Sciatic nerve (tissue), 2 donors: ENCODE results near the gene DDO. TPM values are rescaled to one million over a fixed set of nuclear protein-coding genes. Genes with fewer than 3 reads are reported as not detected.
A peak's percentile ranks its signal among the peaks of the same experiment; 100 is the strongest.

ENCODE experiments used
- ATAC-seq: fragments of 200-7000 bp; cut with Tn5 transposase; one replicate; pipeline ENCODE4 v1.9.1; 2020; ENCODE audit warnings: mild to moderate bottlenecking, moderate library complexity
- DNase-seq: peaks from one replicate; pipeline ENCODE4 v3.0.0-alpha.2; 2020; ENCODE audit warnings: low spot score
- intact Hi-C: fragments of 100-400 bp; cut with DNase I; formaldehyde crosslinking; loops from one replicate; pipeline ENCODE4 v1.14.2; 2022
- total RNA-seq: library from RNA; stranded (reverse); fragmentation: NEBNext Ultra II Directional; extraction: Animal tissue kit (Norgen Biotek cat#: 25700); gene quantifications from one replicate; pipeline ENCODE4 v1.2.1, GENCODE V29; 2021
- donor health status: DM: no; HTN: no; CAD: no.
- donor health status: DM: no; HTN: no; CAD: no.

The DDO gene
- total RNA-seq, 1 donor from 2014 or later: 1.3 TPM

DNA sequence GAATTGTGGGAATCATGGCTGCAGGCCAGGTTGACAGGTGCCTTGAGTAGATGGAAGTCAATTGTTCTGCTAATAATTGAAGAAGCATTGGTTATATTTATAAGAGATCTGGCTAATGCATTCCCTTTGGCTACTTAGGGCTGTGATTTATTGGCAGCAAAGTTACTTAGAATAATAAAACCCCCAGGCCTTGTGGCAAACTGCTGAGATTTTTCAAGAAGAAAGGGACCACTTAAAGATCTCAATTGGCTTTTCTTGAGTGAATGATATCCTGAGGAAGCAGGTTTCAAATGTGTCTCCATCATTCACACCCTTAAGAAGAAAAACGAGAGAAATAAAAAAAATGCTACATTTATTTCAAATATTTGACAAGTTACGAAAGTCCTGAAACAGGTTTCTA lies 27.4 kb downstream of the DDO start:
- ATAC-seq (no peak), DNase-seq (no peak)
- intact Hi-C loops: no loop called here

DNA sequence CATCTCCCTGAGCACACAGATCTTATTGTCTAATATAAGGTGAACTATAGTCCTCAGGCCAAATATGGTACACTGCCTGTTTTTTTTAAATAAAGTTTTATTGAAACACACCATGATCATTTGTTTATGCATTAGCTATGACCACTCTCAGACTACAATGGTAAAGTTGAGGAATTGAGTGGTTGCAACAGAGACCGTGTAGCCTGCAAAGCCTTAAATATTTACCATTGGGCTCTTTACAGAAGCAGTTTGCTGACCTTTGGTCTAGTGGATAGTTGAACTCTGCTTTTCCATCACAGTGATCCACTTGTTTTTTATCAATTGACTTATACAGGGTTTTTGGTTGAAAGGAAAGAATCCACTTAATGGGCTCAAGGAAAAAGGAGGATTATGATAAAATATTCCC lies 29.9 kb downstream of the DDO start:
- no peak for DNase-seq
- no peak for ATAC-seq
- intact Hi-C loops: no loop called here

DNA sequence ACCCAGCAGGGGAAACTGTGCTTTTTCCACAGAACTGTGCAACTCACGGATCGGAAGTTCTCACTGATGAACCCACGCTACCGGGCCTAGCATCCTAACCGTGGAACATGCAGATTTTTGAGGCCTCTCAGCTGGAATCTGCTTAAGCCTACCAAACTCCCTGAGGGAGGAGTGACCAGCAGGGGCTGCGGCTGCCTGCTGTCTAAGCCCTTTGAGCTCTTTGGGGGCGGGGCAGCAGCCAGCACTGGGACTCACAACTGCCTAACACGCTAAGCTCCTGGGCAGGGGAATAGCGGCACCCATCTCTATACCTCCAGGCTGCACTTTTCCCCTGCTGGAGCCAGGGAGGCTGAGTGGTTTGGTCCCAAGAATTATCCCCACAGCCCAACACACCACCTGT lies 36.8 kb downstream of the DDO start:
- intact Hi-C loops: no loop called here
- ATAC-seq: no peak
- DNase-seq: no peak

DNA sequence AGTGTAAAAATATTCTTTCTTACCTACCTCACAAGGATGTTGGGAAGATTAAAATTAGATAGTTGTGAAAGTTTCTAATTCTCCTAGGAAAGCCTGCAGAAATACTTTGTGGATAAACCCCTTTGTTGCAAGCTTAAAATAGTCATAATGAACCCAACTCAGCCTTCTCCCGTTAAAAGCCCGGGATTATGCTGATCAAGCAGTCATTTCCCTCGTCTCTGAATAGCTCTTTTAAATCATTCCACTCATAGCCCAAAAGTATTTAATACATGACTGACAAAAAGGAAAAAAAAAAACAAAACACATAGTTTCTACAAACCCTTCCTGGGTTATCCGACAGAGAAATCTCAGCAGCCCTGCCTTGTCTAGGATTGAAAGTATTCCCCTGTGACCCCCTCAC lies 46.3 kb downstream of the DDO start:
- intact Hi-C loops: no loop called here
- ATAC-seq: no peak

DNA sequence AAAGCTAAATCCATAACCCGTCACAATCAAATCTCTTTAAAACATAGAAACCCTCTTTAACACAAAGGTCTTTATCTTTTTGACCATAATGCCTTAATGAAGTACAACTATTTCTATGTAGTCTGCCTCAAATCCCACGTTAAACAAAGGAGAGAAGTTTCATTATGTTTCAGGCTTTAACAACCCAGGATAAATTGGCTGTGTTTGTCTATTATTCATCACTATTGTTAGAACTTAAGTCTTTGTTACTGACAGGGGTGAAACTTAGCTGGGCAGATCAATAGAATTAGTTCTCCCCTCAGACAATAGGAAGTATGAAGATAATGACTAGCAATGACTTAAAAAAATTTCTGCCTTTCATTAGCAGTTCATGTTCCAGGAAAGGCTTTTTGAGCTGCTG lies 47.1 kb downstream of the DDO start:
- no peak for ATAC-seq
- DNase-seq: no peak
- intact Hi-C loops: no loop called here

More for the DNA sequence above, 46.3 kb downstream of the DDO start:
- DNase-seq: no peak

DNA sequence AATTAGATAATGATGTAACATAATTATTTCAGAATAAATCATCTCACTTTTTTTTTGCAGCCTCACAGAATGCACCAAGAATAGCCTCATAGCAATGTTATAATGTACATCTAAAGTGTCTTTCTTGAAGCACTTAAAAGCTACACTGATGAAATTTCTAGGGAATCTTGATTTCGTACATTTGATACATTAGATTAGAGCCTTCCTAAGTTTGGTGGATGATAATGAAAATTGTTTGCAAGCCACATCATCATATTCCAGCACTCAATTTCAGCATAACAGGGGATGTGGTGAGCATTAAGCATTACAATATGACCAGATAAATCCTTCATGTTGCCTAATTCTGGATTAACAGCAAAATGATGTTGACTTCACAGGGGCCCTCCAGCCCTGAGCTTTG lies 47.5 kb downstream of the DDO start:
- intact Hi-C loops: no loop called here
- ATAC-seq: no peak

DNA sequence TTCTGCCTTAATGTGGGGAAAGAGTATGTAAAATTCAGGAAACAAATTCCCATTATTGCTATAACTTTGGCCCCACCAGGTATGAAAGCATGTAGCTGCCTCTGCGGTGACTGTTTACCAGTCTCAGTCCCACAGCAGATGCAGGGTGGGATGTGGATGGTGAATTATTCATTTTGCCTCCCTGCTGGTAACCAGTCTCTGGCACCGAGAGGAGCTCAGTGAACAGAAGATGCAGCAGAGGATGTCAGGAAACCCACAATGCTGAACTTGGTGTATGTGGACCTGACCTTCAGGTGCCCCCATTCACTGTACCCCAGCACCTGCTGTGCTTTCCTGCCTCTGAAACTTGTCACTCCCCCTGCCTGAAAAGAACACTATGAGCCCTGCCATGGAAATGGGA lies 48.4 kb downstream of the DDO start:
- DNase-seq (no peak), ATAC-seq (no peak)
- intact Hi-C loops: no loop called here

More for the DNA sequence above, 47.5 kb downstream of the DDO start:
- DNase-seq: no peak

DNA sequence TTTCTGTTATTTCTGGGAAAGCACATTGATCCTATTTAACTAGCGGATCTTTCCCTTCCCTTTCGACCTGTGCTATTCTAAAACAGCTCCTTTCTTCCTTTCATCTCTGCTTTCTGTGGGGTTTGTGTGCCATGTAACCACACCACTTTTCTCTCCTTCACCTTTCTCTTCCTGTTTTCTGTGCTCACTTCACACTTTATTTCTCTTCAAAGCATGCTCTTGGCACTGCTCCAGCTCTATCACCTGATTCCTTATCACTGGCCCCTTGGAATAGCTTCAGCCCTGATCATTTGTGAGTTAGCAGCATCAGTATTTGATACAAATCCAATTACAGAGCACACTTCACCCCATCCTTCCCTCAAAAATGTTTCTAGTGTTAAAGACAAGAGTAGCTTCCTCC lies 49.1 kb downstream of the DDO start:
- ATAC-seq: no peak
- intact Hi-C loops: no loop called here
- DNase-seq: no peak

DNA sequence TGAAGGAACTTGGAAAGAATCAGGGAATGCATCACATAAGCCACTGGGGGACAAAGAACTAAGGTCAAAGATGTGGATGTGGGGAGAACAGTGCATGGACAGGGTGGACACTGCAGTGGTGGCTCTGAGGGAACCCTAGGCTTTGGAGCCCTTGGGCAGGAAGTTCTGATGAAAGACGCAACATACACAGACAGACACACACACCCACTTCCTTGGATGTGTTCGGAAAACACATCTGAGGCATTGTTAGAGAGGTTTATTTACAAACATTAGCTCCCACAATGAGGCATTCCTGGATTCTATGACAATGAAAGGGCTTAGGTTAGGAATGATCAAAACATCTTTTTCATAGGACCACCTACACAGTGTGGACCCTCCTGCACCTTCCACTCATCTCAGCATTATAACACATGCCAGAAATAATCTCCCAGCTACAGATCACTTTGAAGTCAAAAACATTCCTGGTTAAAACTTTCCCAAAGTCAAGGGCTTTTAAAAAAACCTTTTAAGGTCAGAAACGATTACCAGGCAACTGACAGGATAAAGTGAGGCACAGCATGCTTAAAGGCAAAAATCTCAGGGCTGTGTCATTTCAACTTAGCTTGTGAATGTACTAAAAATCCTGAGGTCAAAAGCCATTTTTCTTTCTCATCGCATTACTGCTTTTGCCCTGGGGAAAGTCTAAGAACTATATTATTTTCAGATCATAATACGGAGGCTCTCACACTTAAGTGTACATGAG lies 50.8 kb downstream of the DDO start:
- DNase-seq (no peak), ATAC-seq (no peak)
- intact Hi-C loops: no loop called here

DNA sequence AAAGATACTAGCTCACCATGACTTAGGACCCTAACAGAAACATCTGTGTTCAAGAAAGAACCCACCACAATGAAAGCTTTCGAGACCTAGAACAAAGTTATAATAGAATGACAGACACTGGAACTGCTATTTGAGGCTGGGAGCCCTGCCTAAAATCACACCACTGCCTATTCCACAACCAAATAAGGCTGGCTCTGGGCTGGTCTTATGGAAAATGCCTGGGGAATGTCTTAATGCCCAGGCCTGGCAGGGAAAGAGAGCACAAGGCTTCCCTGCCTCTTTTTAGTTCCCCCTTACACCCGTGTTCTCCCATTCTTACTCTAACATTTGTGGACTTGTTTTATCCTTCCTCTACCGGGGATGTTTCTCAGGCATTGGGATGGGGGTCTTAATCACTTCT lies 51.6 kb downstream of the DDO start:
- ATAC-seq (no peak), DNase-seq (no peak)
- intact Hi-C loops: no loop called here

DNA sequence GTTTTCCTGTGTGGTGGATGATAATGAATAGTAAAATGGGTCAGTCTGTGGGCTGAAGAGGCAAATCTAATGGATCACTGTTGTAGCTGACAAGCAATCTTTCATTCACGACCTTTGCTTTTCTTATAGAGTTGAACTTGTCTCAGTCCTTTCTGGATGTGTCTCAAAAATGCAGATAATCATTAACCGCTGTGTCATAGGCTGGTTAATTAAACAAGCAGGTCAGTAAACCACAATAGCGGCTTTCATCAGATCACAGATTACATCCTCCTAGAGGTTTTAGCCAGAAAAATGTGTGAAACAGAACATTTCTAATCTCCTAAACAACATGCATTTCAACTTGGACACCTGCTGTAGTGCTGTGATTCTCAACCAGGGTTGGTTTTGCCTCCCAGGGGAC lies 54.7 kb downstream of the DDO start:
- intact Hi-C loops: no loop called here
- no peak for DNase-seq
- ATAC-seq: no peak

DNA sequence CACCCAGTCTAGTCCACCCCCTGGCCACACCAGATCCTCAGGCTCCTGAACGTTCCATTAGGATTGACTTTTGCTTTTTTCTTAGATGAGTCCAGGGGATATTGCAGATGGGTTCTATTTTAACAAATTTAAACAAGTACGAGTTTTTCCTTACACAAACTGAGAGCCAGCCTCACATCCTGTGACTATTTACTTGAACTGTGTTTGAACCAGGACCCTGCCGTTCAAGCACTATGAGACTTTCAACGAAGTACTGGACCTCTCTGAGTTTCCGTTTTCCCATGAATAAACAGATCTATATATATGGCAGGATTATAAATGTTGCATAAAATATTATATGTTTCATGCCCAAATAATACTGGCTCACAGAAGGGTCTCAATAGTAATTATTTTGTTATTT lies 55.8 kb downstream of the DDO start:
- DNase-seq (no peak), ATAC-seq (no peak)
- intact Hi-C loops: no loop called here

DNA sequence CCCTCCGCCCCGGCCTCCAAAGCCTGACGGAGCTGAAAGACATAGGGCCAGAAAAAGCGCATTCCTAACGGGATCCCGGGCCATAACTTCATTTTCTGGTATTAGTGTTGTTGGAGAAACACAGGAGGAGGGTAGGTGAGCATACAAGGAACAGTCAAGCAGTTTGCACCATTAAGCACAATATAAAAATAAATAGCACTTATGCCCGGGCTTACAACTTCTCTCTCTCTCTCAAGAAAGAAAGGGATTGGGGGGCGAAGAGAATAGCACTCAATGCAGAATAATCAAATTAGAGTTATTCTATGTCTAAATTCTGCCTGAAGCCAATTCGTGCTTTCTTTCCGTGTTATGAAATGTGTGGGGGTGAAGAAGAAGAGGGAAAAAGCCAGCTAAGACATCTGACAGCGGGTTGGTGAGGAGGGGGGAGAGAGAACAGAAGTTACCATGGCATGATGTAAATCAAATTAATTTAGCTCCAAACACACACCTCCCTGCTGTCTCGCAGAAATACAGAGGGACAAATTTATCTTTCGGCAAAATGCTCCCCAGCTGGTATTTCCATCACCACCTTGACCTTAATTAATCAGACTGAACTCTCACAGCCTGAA lies 56.7 kb downstream of the DDO start:
- intact Hi-C loops: no loop called here
- ATAC-seq (no peak), DNase-seq (no peak)

DNA sequence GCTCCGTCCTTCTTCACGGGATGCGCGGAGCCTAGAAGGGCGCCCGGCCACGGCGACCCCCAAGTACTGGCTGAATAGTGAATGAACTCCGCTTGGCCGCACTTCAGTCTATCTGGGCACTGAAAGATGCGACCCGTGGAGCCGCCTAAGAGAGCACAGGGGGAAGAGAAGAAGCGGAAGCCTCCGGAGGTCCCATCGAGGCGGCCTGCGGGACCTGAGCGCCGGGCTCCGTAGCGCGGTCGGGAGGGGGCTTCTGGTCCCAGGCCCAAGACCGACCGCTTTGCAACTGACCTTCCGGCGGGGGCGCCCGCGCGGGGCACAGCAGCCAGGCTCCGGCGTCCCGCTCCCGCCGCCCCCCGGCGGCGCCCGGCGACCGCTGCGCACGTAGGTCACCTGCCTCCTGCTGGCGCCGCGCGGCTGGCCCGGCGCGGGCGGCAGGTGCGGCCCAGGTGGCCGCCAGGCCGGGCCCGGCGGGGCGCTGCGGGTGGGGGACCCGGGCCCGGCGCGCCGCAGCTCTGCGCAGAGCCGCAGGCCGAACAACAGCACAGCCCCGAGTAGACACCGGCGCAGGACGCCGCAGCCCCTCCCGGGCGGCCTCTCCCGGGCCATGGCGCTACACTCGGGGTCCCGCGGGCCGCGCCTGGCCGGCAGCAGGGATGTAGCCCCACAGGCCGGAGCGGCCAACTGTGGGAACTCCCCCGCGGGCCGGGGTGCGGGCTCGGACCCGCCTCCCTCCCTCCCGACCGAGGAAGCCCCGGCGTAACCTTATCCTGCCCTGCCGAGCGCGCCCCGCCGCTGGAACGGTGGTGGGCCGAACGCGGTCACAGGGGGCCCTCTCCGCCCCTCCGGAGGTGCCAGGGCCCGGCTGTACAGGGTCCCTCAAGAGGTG lies 57.5 kb downstream of the DDO start, which contains the start of gene METTL24:
TSS of gene METTL24 (minus strand) at position 686 of the 889 bp plus-strand sequence. CDS start at position 609, 77 bp downstream.
- DNase-seq (no peak), ATAC-seq (peak; percentile 64)
- intact Hi-C loops: no loop called here

DNA sequence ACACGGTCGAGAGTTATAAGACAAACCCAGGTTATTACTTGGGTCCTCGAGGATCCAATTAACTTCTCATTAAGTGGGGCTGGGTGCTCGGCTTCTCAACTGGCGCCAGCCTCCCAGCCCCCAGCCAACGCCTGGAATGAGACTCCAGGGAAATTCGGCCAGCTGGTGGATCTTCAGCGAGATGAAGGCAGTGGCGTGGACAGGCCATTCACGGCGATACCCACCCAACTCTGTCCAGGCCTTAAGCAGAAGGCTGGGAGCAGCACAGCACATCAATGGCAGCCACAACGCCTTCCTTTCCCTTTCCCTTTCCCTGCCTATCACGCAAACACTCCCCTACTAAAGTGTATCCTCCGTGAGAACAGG lies 58.1 kb downstream of the DDO start:
- ATAC-seq: peak; percentile 51
- intact Hi-C loops: no loop called here
- DNase-seq: no peak

DNA sequence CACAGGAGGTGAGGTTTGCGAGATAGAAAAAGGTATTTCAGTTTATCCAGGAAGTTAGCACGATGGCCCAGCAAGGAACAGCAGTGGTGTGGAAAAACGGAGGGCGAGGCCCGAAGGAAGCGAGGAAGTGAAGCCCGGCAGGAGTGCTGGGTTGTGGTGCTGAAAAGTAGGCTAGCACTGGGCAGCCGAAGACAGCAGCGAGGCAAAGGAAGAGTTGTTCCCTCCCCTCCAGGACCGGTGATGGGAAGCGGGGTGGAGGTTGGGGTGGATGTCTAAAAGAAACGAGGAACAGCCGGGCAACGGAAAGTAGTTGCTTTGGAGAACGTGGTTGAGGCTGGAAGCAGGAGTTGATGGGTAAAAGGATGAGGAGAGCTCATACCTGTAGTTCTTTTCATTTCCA lies 58.6 kb downstream of the DDO start:
- DNase-seq (no peak), ATAC-seq (no peak)
- intact Hi-C loops: no loop called here

DNA sequence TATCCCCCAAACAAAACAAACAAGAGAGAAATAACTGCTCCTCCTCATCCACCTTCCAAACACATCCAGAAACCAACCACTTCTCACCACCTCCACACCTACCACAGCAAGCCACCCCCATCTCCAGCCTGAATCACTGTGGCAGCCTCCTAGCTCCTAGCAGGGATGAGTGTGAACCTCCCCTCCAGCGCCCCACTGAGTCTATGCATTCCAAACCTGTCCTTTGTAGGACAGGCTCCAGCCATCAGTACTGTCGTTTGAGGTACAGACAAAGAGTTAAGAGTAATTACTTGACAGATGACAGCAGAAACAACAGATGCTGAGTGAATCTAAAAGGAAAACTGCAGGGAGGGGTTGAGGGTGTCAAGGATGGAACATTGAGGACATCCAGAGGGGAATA lies 59.6 kb downstream of the DDO start:
- no peak for DNase-seq
- ATAC-seq: no peak
- intact Hi-C loops: no loop called here

DNA sequence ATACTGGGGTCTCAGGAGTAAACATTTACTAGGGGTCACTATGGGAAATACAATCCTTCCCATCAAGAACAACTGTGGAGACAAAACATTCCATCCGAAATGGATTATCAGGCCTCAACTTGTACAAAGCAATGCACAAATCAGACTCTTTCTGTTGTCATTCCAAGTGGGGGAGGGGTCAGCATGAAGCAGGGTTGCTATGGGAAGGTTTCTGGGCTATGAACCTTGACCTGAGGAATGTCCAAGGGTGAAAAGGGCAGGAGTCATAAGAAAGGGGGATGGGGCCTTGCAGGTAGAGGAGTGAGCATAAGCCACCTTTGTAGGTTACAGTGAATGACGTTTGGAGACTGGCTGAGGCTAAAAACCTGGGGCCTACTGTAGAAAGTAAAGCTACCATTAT lies 60.4 kb downstream of the DDO start:
- no peak for DNase-seq
- ATAC-seq: no peak
- intact Hi-C loops: no loop called here

DNA sequence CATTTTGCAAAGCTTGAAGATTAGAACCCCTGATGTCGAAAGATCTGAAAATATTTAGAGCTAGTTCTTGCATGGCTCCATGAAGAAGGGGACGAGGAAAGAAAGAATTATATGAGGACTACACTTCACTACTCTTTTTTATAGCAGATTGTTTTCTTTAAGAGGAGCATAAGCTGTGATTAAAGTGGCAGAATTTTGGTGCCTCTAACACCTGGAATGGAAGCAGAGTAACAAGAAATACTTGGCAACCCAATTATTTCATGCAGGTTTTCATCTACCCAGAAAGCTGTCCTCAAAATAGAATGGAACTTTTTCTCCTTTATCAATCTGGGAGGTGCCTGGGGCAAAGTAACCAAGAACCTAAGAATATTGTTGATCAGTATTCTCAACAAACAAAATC lies 61.2 kb downstream of the DDO start:
- DNase-seq (no peak), ATAC-seq (no peak)
- intact Hi-C loops: no loop called here

DNA sequence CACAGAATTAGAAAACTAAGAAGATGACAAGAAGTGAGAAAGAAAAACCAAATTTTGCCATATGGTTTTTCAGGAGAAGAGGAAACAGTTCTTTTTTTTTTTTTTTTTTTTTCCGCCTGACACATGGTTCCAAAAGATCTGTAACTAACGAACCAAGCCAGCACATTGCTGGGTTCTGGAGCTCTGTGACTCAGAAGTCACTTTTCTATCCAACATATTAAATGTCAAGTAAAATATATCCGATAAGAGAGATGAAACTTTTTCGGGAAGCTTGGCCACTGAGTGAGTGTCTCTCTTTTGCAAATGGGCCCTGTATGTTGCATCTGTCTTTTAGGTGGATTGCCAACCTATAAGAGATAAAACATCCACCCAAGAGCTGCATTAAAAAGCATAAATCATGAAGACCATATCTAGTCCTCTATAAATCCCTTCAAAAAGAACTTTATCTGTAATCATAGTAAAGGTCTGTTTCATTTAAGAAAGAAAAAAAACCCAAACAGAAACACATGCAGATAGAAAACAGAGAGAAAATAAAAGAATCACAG lies 61.8 kb downstream of the DDO start:
- DNase-seq (no peak), ATAC-seq (no peak)
- intact Hi-C loops: no loop called here
